ENCODE data around the gene ZNF300.
"Not testable (repeated sequence)": the region's sequence is repeated elsewhere in the genome, so short reads cannot be mapped to it uniquely, and the experiment has no call there.

Gene ZNF300

GRCh38 chr5:150904479-150905311 lies at the start of gene ZNF300:
Gene ZNF300, minus strand, starts transcription at chr5:150904980. Its CDS starts 1,825 bp downstream, at chr5:150903155.
- peak; percentile 84 for DNase-seq

DNA sequence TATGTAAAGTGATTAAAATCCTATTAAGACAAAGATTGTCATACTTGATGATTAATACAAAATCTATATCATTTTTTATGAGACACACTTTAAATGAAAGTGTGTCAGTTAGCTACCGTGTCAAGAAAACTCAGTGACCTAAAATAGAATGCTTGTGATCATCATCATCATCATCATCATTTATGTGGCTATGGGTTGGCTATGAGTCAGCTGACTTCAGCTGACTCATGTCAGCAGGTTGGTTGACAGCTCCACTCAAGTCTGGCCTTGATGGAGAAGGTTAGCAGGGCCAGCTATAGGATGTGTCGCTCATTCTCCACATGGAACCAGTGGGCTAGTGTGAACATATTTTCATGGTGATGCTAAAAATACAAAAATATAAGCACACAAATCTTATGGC lies 43.8 kb upstream of the ZNF300 start:
- no peak for DNase-seq

- no peak for DNase-seq
Observed at GRCh38 chr5:150946351-150946905, 41.6 kb upstream of the ZNF300 start.

DNA sequence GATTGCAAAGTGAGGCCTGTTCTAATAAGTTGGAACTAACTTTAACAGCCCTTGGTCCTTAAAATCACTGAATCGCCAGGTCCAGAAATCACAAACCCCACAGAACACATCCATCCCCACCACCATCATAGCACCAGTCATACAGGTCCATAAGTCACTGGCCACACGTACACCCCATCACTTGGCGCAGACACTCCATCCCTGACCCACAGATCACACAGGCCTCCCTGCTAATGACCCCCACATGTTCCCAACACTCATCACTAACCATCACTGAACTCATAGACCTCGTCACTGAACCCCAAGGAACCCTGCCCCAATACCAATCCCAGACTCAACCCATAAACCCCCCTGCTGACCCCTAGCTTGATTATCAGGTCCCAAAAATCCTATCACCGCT lies 41.2 kb upstream of the ZNF300 start:
- DNase-seq: no peak

GRCh38 chr5:150945486-150945885 lies 40.7 kb upstream of the ZNF300 start:
- no peak for DNase-seq

- no peak for DNase-seq
Observed at GRCh38 chr5:150931368-150931965, 26.7 kb upstream of the ZNF300 start.

DNA sequence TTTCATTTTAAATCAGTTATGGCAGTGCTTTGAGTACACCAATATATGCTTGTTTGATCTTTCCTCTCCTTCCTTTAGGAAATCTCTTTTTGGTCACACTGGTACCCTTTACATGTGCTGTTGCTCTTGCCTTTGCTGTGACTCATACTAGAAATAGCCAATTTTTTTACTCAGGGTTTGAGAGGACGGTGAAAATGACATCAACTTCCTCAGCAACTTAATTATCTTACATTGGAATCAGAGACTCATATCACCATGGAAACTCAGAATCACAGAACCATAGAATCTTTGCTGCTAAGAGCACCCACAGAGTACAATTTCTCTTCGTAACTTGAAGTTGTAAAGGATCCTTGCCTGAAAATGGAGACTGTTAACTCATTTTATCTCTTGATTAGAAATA lies 13.8 kb upstream of the ZNF300 start:
- DNase-seq: no peak

DNA sequence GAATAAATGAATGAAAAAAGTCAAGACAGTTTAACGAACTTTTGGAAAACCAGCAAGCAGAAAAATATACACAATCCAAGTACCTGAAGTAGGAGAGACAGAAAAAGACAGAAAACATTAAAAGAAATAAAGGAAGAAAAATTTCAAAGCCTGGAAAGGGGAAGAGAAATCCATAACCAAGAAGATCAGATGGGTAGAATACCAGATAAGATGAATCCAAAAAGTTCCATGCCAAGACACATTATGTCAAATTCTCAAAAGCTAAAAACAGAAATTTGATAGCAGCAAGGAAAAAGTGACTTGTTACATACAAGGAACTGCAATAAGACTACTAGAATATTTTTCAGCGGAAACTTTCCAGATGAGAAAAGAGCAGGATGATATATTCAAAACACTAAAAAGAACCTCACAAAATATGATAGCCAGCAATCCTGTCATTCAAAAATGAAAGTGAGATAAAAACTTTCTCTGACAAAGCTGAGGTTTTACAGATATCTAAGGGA lies 7.6 kb upstream of the ZNF300 start:
- no peak for DNase-seq

GRCh38 chr5:150905312-150905683 lies 518 bp upstream of the ZNF300 start:
- no peak for DNase-seq

DNA sequence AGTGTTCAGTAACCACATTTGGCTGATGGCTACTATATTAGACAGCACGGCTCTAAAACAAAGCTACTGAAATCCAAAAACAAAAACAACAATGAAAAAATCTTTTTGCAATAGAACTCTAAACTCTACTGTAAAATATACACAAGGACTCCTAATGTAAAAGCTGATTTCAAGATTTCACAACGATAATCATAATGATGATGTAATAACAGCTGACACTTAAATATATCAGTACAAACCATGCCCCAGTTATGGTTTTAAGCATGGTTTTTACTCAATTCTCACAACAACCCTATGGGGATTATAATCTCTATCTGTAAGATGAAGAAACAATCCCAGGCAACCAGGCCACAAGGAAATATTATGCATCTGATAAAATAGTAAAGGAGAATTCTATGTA lies 3.3 kb downstream of the ZNF300 start:
- DNase-seq: no peak

GRCh38 chr5:150895431-150896428 lies 9.1 kb downstream of the ZNF300 start:
- DNase-seq: no peak

DNA sequence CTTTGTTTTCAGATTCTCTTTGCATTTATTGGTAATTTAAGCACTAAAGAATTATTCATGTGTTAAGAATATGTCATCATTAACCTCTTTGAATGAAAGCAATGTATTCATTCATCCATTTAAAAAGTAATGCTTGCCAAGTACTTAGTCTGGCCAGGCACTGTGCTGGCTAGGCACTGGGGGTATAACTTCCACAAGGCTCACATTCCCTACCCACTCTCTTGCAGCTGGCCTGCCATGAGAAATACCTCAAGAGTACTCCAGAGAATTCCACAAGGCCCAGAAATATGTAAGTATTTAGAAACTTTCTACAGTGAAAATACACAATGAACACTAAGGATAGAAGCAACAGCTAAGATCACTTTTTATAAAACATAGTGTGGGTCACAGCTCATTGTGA lies 25.4 kb downstream of the ZNF300 start:
- DNase-seq: no peak

GRCh38 chr5:150862070-150862469 lies 42.7 kb downstream of the ZNF300 start:
- no peak for DNase-seq

DNA sequence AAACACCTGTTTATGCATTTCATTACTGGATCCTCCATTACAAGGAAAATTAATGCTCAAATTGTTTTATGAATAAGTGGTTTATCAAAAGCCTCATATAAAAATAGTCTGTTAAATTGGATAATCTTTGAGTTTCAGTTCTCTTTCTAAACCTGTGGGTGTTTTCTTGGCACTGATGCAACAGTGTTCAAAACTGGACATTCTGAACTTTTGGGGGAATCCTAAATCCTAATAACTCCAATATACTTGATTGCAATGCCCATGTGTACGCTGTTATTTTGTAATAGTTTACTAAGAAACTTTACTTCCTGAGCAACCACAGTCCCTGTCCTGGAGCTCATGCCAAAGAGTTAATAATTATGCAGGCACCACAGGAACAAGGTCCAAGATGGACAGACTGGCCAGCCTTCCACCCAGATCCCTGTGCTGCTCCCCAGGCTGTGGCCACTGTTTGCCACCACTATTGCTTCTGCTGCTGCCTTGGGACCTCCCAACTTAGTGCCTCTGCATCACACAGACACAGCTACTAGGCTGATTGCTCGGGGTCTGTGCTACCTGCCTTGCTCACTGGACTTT lies 44.4 kb downstream of the ZNF300 start:
- no peak for DNase-seq

GRCh38 chr5:150856700-150857099 lies 48.1 kb downstream of the ZNF300 start:
- DNase-seq: not testable (repeated sequence)

DNA sequence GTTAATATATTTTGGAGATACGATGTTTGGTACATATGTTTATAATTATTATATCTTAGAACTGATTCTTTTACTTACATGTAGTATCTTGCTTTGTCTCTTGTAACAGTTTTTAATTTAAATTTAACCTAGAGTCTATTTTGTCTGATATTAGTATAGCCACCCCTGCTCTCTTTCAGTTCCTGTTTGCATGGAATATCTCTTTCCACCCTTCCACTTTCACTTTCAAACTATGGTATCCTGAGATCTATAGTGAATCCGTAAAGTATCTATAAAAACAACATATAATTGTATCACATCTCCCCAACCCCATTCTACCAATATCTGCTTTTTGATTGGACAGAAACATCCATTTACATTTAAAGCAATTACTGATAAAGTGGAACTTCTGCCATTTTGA lies 51.2 kb downstream of the ZNF300 start:
- no peak for DNase-seq

GRCh38 chr5:150851039-150851438 lies 53.7 kb downstream of the ZNF300 start:
- DNase-seq: no peak

DNA sequence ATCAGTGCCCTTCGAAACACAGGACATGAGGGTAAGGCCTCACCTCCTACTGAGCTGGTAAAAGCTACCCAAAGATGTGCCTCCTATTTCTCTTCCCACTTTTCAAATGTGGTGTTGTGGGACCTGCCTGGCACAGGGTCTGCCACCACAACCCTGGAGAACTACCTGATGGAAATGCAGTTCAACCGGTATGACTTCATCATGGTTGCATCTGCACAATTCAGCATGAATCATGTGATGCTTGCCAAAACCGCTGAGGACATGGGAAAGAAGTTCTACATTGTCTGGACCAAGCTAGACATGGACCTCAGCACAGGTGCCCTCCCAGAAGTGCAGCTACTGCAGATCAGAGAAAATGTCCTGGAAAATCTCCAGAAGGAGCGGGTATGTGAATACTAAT lies 56.5 kb downstream of the ZNF300 start:
- DNase-seq: no peak

DNA sequence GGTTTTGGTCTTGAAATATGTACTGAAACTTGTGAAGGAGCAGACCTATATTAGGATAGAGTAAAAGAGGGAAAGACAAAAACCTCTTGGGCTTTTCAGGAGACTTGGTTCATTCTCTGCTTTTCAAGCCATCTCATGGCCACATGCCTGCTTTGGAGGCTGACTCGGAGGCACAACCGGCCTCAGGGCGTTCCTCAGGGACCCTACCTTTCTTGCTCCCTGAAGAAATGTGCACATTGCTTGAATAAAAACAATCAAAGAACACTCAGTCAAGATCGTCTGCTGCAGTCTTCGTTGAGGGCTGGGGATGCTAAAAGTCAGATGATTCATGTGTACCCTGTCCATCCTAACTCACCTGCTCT lies 57.5 kb downstream of the ZNF300 start:
- no peak for DNase-seq

GRCh38 chr5:150846654-150847333 lies 58.0 kb downstream of the ZNF300 start:
- DNase-seq: peak; percentile 63

DNA sequence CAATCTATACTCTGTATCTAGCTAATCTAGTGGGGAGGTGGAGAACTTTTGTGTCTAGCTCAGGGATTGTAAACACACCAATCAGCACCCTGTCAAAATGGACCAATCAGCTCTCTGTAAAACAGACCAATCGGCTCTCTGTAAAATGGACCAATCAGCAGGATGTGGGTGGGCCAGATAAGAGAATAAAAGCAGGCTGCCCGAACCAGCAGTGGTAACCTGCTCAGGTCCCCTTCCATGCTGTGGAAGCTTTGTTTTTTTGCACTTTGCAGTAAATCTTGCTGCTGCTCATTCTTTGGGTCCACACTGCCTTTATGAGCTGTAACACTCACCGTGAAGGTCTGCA lies 58.5 kb downstream of the ZNF300 start, which contains the start of gene IRGM:
Gene IRGM (plus strand): TSS at position 214 of the 346 bp plus-strand sequence. CDS start 1,603 bp downstream, outside the sequence.
- not testable (repeated sequence) for DNase-seq

Measured in NCI-H1105 (cell line).